ENCODE measurements around the gene CD86. TPM values are rescaled to one million over a fixed set of nuclear protein-coding genes. Genes with fewer than 3 reads are reported as not detected.

CD86 gene
- total RNA-seq, 1 experiment from 2014 or later: not detected

GRCh38 chr3:122107171-122107570 lies 52.0 kb downstream of the CD86 start:
- BruUV-seq (replicated peaks): no TSS peak
- POLR2A ChIA-PET: no interaction called here
- Histone ChIP-seq H3K9me2 (ENCODE audit: insufficient read depth) (no peaks in the 10 kb centered on the region), H3K4me2 (ENCODE audit: low read length) (no peak overlapping the region), H2AFZ (ENCODE audit: low read depth, low read length, poor library complexity, severe bottlenecking) (no peak overlapping the region), H4K20me1 (ENCODE audit: insufficient read depth) (no peaks in the 10 kb centered on the region), H3K9me3 (ENCODE audit: control insufficient read depth in 1 of 2, insufficient read depth in 1 of 2, low read depth in 1 of 2, low read length in 2 of 2) (no peaks in the 10 kb centered on the region), H3K4me3 (replicated peaks in 1 of 2; ENCODE audit: low read depth in 1 of 2, low read length in 2 of 2) (no peak overlapping the region), H3K36me3 (ENCODE audit: control insufficient read depth in 1 of 2, insufficient read depth in 2 of 2, low read length in 2 of 2) (no peaks in the 10 kb centered on the region), H3K27me3 (ENCODE audit: insufficient read depth, low read length) (no peaks in the 10 kb centered on the region), H3K9ac (ENCODE audit: low read length) (no peak overlapping the region), H3K27ac (ENCODE audit: low read depth, low read length) (no peak overlapping the region), H3K79me2 (ENCODE audit: insufficient read depth, low read length) (no peaks in the 10 kb centered on the region), H3K4me1 (ENCODE audit: control insufficient read depth in 1 of 2, insufficient read depth in 2 of 2, low read length in 2 of 2) (no peaks in the 10 kb centered on the region)
- DNase-seq (ENCODE audit: low read depth, low spot score) (no peak), ATAC-seq (no peak)
- RAD21 ChIA-PET (ENCODE audit: low non-redundant PET in 1 of 2, low total read pairs in 2 of 2, uncharacterized antibody in 2 of 2, unreplicated experiment in 2 of 2): no interaction called here
- intact Hi-C loops (cut with micrococcal nuclease): no loop called here
- TF ChIP-seq POLR2AphosphoS5 (IDR thresholded peaks at IDR 0.05; ENCODE audit: low read depth, low read length) (no peak), CBX3 (IDR thresholded peaks at IDR 0.05; ENCODE audit: low read depth) (no peak), YY1 (IDR thresholded peaks at IDR 0.05; ENCODE audit: extremely low read depth, insufficient replicate concordance, low read depth, low read length) (no peak), SIN3A (IDR thresholded peaks at IDR 0.05; ENCODE audit: low read depth) (no peak), EZH2phosphoT487 (IDR thresholded peaks at IDR 0.05; ENCODE audit: borderline replicate concordance) (no peak), ATF3 (IDR thresholded peaks at IDR 0.05) (no peak), EZH2 (IDR thresholded peaks at IDR 0.05) (no peak), REST (IDR thresholded peaks at IDR 0.05; ENCODE audit: low read depth) (no peak), ZNF274 (IDR thresholded peaks at IDR 0.05; ENCODE audit: low read depth, low read length) (no peak), ELF1 (IDR thresholded peaks at IDR 0.05; ENCODE audit: borderline replicate concordance, low read depth) (no peak), CEBPB (IDR thresholded peaks at IDR 0.05; ENCODE audit: low read depth) (no peak), SP1 (IDR thresholded peaks at IDR 0.05; ENCODE audit: low read depth) (no peak), CTCF (IDR thresholded peaks at IDR 0.05 in 2 of 3, conservative IDR thresholded peaks at IDR 0.05 in 1 of 3; ENCODE audit: borderline replicate concordance in 1 of 3, insufficient read depth in 1 of 3, low read depth in 2 of 3, low read length in 2 of 3) (no peak), ZBTB33 (IDR thresholded peaks at IDR 0.05; ENCODE audit: extremely low read depth, insufficient replicate concordance, low read length) (no peak), JUND (IDR thresholded peaks at IDR 0.05) (no peak), EGR1 (IDR thresholded peaks at IDR 0.05; ENCODE audit: low read depth) (no peak), TCF7L2 (IDR thresholded peaks at IDR 0.05; ENCODE audit: borderline replicate concordance, extremely low read depth, insufficient read depth, insufficient read length) (no peak)
- CTCF ChIA-PET: no interaction called here

Data from HCT116 (cell line).